GM19324 (cell line): ENCODE data around the gene C21orf58.

Experiments
- ATAC-seq: cut with Tn5 transposase; IDR thresholded peaks from one replicate; pipeline ENCODE4 v1.9.1; 2021; ENCODE audit warnings: mild to moderate bottlenecking, moderate library complexity; ENCODE audit not compliant: unreplicated experiment, low FRiP score

Gene C21orf58

DNA sequence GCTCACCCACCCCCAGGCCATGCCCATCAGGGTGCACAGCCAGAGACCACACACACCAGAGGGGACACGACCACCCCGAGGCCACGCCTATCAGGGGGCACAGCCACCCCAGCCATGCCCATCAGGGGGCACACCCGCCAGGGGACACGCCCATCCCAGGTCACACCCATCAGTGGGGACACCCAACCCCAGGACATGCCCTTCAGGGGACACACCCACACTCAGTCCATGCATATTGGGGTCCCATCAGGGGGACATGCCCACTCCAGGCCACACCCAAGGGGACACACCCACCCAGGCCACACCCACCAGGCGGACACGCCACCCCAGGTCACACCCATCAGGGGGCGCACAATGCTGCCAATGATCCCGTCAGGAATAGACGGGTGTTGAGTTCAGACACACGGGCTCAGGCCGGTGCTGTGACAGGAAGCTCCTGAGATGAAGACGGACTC, 59.0 kb downstream of the C21orf58 start:
- ATAC-seq: no peak

- ATAC-seq: no peak
Observed at GRCh38 chr21:46264046-46264689, 59.5 kb downstream of the C21orf58 start.

DNA sequence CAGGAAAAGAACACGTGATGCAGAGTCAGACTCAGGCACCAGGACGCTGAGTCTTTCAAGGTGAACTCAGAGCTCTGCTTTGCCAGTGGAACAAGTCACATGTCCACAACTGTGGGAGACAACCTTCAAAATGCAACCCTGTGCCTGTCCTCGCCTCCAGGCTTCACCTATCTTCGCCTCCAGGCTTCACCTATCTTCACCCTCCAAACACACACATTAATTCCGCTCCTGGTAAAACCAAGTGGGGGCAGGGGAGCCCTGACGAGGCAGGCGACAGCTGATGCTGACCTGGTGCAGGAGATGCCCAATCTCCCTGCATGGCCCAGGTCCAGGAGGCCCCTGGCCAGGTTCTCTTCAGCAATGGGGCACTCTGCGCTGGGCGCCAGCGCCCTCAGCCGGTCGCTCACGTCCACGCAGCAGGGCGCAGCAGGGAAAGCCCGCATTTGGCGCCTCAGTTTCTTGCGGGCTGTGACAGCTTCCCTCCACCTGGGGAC, 67.1 kb downstream of the C21orf58 start:
- no peak for ATAC-seq

DNA sequence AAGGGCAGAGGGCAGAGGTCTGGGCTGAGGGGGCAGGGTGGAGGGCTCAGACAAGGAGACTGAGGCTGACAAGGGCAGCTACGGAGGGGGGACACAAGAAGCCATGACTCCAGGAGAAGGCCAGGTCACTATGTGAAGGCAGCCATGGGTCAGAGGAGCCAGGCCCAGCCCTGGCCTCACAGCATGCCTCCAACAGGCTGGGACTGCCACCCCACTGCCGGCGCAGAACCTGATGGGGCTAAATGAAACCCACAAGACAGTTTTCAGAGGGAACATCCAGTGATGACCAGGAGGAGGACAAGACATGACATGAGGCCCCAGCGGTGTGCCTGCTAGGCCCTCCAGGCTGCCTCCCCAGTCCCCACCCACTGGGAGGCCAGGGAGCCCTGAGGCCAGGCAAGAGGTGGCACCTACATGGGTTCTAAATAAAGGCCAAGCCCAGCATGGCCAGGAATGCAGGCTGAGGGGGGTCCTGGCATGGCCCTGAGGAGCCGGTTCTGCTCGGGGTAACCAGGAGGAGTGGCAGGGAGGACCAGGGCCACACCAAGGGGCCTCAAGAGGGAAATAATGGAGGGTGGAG, 67.8 kb downstream of the C21orf58 start:
- no peak for ATAC-seq

- no peak for ATAC-seq
Observed at GRCh38 chr21:46255166-46255565, 68.5 kb downstream of the C21orf58 start.

GRCh38 chr21:46254208-46254975, 69.3 kb downstream of the C21orf58 start:
- no peak for ATAC-seq

GRCh38 chr21:46253610-46254124, 70.0 kb downstream of the C21orf58 start:
- ATAC-seq: no peak

GRCh38 chr21:46252840-46253239, 70.8 kb downstream of the C21orf58 start:
- no peak for ATAC-seq
